ENCODE data around the gene IGBP1.

IGBP1 gene

GRCh38 chrX:70183091-70183490 is 49.8 kb downstream of the IGBP1 start:
- Histone ChIP-seq H3K4me3 (ENCODE audit: low read length, poor library complexity, severe bottlenecking) (no peak overlapping the region), H3K27me3 (ENCODE audit: insufficient read depth, low read length, poor library complexity, severe bottlenecking) (no peaks in the 10 kb centered on the region), H3K9me3 (ENCODE audit: insufficient read depth, low read depth, low read length) (no peaks in the 10 kb centered on the region), H3F3A (ENCODE audit: low read depth) (no peaks in the 10 kb centered on the region), H3K36me3 (ENCODE audit: insufficient read depth, low read length) (no peaks in the 10 kb centered on the region), H2AFZ (ENCODE audit: low read length) (no peak overlapping the region), H3K9ac (ENCODE audit: low read depth, low read length, poor library complexity, severe bottlenecking) (no peak overlapping the region), H3K9me2 (replicated peaks; ENCODE audit: low read depth, low read length) (no peaks in the 10 kb centered on the region), H4K20me1 (ENCODE audit: insufficient read depth, low read length, poor library complexity, severe bottlenecking) (no peaks in the 10 kb centered on the region), H3K79me2 (ENCODE audit: insufficient read depth, low read length) (no peaks in the 10 kb centered on the region), H3K4me1 (ENCODE audit: insufficient read depth, low read length, poor library complexity, severe bottlenecking) (no peaks in the 10 kb centered on the region), H3K4me2 (ENCODE audit: low read depth, low read length, poor library complexity, severe bottlenecking) (no peak overlapping the region)
- TF ChIP-seq, protein P1, sequence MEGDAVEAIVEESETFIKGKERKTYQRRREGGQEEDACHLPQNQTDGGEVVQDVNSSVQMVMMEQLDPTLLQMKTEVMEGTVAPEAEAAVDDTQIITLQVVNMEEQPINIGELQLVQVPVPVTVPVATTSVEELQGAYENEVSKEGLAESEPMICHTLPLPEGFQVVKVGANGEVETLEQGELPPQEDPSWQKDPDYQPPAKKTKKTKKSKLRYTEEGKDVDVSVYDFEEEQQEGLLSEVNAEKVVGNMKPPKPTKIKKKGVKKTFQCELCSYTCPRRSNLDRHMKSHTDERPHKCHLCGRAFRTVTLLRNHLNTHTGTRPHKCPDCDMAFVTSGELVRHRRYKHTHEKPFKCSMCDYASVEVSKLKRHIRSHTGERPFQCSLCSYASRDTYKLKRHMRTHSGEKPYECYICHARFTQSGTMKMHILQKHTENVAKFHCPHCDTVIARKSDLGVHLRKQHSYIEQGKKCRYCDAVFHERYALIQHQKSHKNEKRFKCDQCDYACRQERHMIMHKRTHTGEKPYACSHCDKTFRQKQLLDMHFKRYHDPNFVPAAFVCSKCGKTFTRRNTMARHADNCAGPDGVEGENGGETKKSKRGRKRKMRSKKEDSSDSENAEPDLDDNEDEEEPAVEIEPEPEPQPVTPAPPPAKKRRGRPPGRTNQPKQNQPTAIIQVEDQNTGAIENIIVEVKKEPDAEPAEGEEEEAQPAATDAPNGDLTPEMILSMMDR (conservative IDR thresholded peaks at IDR 0.05; ENCODE audit: low read length) = no peak
- TF ChIP-seq EZH2phosphoT487 (IDR thresholded peaks at IDR 0.05; ENCODE audit: borderline replicate concordance) = no peak

DNA sequence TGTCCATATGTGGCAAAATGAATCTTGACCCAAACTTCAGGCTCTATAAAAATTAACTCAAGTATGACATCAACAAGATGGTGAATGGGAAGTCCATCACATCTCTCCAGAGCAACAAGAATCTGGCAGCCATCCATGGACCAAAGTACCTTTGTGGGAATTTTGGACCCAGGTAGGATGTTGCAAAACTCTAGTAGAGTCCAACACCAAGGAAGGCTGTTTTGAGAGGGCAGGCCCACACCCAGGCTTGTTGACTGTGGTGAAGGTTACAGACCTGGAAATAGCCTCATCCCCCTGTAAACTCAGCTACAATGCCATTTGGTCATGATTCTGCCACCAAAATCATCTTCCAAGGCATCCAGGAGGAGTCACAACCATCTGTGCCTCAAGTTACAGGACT is 57.0 kb downstream of the IGBP1 start:
- Histone ChIP-seq H3K9me3 (ENCODE audit: insufficient read depth, low read depth, low read length) (no peaks in the 10 kb centered on the region), H3K9me2 (replicated peaks; ENCODE audit: low read depth, low read length) (no peaks in the 10 kb centered on the region), H3K4me1 (ENCODE audit: insufficient read depth, low read length, poor library complexity, severe bottlenecking) (no peaks in the 10 kb centered on the region), H3K36me3 (ENCODE audit: insufficient read depth, low read length) (no peaks in the 10 kb centered on the region), H4K20me1 (ENCODE audit: insufficient read depth, low read length, poor library complexity, severe bottlenecking) (no peaks in the 10 kb centered on the region), H3K4me2 (ENCODE audit: low read depth, low read length, poor library complexity, severe bottlenecking) (no peak overlapping the region), H3K27me3 (ENCODE audit: insufficient read depth, low read length, poor library complexity, severe bottlenecking) (no peaks in the 10 kb centered on the region), H2AFZ (ENCODE audit: low read length) (no peak overlapping the region), H3K79me2 (ENCODE audit: insufficient read depth, low read length) (no peaks in the 10 kb centered on the region), H3K4me3 (ENCODE audit: low read length, poor library complexity, severe bottlenecking) (no peak overlapping the region), H3F3A (ENCODE audit: low read depth) (no peaks in the 10 kb centered on the region), H3K9ac (ENCODE audit: low read depth, low read length, poor library complexity, severe bottlenecking) (no peak overlapping the region)
- TF ChIP-seq, protein P1 (conservative IDR thresholded peaks at IDR 0.05; ENCODE audit: low read length) = no peak
- TF ChIP-seq EZH2phosphoT487 (IDR thresholded peaks at IDR 0.05; ENCODE audit: borderline replicate concordance) = no peak

GRCh38 chrX:70196961-70197720 is 63.9 kb downstream of the IGBP1 start:
- Histone ChIP-seq H3K4me2 (ENCODE audit: low read depth, low read length, poor library complexity, severe bottlenecking) (peak overlapping the region; percentile 62), H3K36me3 (ENCODE audit: insufficient read depth, low read length) (no peaks in the 10 kb centered on the region), H3K4me3 (ENCODE audit: low read length, poor library complexity, severe bottlenecking) (peak overlapping the region; percentile 58), H3K9me2 (replicated peaks; ENCODE audit: low read depth, low read length) (no peaks in the 10 kb centered on the region), H3F3A (ENCODE audit: low read depth) (no peaks in the 10 kb centered on the region), H3K79me2 (ENCODE audit: insufficient read depth, low read length) (no peaks in the 10 kb centered on the region), H3K27me3 (ENCODE audit: insufficient read depth, low read length, poor library complexity, severe bottlenecking) (no peaks in the 10 kb centered on the region), H3K9me3 (ENCODE audit: insufficient read depth, low read depth, low read length) (no peaks in the 10 kb centered on the region), H3K4me1 (ENCODE audit: insufficient read depth, low read length, poor library complexity, severe bottlenecking) (no peaks in the 10 kb centered on the region), H4K20me1 (ENCODE audit: insufficient read depth, low read length, poor library complexity, severe bottlenecking) (no peaks in the 10 kb centered on the region), H3K9ac (ENCODE audit: low read depth, low read length, poor library complexity, severe bottlenecking) (no peak overlapping the region), H2AFZ (ENCODE audit: low read length) (peak overlapping the region; percentile 92)
- TF ChIP-seq EZH2phosphoT487 (IDR thresholded peaks at IDR 0.05; ENCODE audit: borderline replicate concordance) = no peak
- TF ChIP-seq, protein P1 (conservative IDR thresholded peaks at IDR 0.05; ENCODE audit: low read length) = peak; percentile 64
